Loucy (cell line): ENCODE results near the gene TM6SF1.

Experiments used
- EZH2phosphoT487 ChIP-seq: fragments of 200-600 bp; IDR thresholded peaks from 2 replicates; pipeline ENCODE4 v1.6.1; 2018; ENCODE audit warnings: antibody characterized with exemption, mild to moderate bottlenecking, moderate library complexity, borderline replicate concordance
- TF ChIP-seq, protein P1 (sequence below): fragments of 200-600 bp; sonication (generic); conservative IDR thresholded peaks from 2 replicates; pipeline ENCODE4 v1.5.1; 2014; ENCODE audit warnings: mild to moderate bottlenecking, antibody characterized with exemption, low read length

- TF ChIP-seq, protein P1, sequence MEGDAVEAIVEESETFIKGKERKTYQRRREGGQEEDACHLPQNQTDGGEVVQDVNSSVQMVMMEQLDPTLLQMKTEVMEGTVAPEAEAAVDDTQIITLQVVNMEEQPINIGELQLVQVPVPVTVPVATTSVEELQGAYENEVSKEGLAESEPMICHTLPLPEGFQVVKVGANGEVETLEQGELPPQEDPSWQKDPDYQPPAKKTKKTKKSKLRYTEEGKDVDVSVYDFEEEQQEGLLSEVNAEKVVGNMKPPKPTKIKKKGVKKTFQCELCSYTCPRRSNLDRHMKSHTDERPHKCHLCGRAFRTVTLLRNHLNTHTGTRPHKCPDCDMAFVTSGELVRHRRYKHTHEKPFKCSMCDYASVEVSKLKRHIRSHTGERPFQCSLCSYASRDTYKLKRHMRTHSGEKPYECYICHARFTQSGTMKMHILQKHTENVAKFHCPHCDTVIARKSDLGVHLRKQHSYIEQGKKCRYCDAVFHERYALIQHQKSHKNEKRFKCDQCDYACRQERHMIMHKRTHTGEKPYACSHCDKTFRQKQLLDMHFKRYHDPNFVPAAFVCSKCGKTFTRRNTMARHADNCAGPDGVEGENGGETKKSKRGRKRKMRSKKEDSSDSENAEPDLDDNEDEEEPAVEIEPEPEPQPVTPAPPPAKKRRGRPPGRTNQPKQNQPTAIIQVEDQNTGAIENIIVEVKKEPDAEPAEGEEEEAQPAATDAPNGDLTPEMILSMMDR = no peak
- no peak for TF ChIP-seq EZH2phosphoT487
Observed at GRCh38 chr15:83088876-83089275, 18.6 kb upstream of the TM6SF1 start.
